Osteocyte (in vitro differentiated cells): ENCODE data around the gene LENG8. TPM values are rescaled to one million over a fixed set of nuclear protein-coding genes. Genes with fewer than 3 reads are reported as not detected.

Source experiments
- DNase-seq: peaks from one replicate; pipeline ENCODE4 v3.0.0; 2021; ENCODE audit warnings: mixed read lengths; ENCODE audit not compliant: unreplicated experiment; ENCODE audit errors: extremely low spot score
- H3K27ac Mint-ChIP-seq: one replicate; pipeline ENCODE4 v1.8.0; 2021; ENCODE audit warnings: mild to moderate bottlenecking, mixed read lengths; ENCODE audit not compliant: unreplicated experiment
- H3K27me3 Mint-ChIP-seq: one replicate; pipeline ENCODE4 v1.8.0; 2021; ENCODE audit warnings: mixed read lengths; ENCODE audit not compliant: unreplicated experiment
- H3K36me3 Mint-ChIP-seq: one replicate; pipeline ENCODE4 v1.8.0; 2021; ENCODE audit warnings: mixed read lengths; ENCODE audit not compliant: unreplicated experiment
- H3K4me1 Mint-ChIP-seq: one replicate; pipeline ENCODE4 v1.8.0; 2021; ENCODE audit warnings: mixed read lengths; ENCODE audit not compliant: unreplicated experiment
- H3K4me3 Mint-ChIP-seq: one replicate; pipeline ENCODE4 v1.8.0; 2021; ENCODE audit warnings: mild to moderate bottlenecking, moderate library complexity, mixed read lengths; ENCODE audit not compliant: unreplicated experiment
- H3K9me3 Mint-ChIP-seq: one replicate; pipeline ENCODE4 v1.8.0; 2021; ENCODE audit warnings: mixed read lengths; ENCODE audit not compliant: unreplicated experiment
- total RNA-seq: library from RNA; stranded (reverse); gene quantifications from 2 replicates; pipeline ENCODE4 v1.2.1, GENCODE V29; 2021
- TF ChIP-seq, protein P1 (sequence below): fragments of 200-600 bp; sonication (generic); IDR thresholded peaks from 2 replicates; pipeline ENCODE4 v1.5.0; 2021; ENCODE audit warnings: antibody characterized with exemption, mild to moderate bottlenecking, moderate library complexity

LENG8 gene
- total RNA-seq, 1 donor from 2014 or later: 192 TPM

DNA sequence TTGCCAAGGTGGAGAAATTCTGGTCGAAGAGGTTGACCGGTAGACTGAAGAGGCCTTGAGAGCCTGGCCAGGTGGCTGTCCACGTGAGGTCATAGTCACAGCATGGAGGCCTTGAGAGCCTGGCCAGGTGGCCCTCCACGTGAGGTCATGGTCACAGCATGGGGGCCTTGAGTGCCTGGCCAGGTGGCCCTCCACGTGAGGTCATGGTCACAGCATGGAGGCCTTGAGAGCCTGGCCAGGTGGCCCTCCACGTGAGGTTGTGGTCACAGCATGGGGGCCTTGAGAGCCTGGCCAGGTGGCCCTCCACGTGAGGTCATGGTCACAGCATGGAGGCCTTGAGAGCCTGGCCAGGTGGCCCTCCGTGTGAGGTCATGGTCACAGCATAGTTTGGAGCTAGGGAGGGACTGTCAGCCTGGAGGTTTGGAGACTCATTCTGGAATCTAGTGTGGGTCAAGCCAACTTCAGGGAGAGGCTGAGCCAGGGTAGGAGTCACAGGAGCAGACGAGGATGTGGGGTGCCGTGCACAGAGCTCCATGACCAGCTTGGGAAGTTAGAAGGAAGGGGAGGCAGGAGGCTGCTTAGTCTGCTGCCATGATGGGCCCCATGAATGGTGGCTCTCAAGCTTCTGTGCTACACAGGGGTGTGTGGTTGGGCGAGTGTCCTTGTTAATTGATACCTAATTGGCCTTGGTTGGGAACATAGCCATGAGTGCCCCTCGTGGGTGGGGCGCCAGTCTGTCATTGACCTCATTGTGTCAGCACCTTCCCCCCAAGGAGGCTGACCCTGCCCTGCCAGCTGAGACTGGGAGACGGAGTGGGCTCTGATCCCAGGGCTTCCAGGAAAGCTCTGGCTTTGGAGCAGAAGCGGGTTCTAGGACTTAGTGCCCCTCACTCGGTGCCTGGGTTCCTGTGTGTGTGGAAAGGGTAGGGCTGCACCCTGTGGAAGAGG lies 10.6 kb downstream of the LENG8 start:
- no peaks in the 10 kb centered on the region for H3K9me3 Mint-ChIP-seq
- H3K36me3 Mint-ChIP-seq: peaks cover 33% of the 10 kb centered on the region
- peaks cover 27% of the 10 kb centered on the region for H3K4me1 Mint-ChIP-seq
- no peak overlapping the region for H3K4me3 Mint-ChIP-seq
- H3K27me3 Mint-ChIP-seq: no peaks in the 10 kb centered on the region
- TF ChIP-seq, protein P1, sequence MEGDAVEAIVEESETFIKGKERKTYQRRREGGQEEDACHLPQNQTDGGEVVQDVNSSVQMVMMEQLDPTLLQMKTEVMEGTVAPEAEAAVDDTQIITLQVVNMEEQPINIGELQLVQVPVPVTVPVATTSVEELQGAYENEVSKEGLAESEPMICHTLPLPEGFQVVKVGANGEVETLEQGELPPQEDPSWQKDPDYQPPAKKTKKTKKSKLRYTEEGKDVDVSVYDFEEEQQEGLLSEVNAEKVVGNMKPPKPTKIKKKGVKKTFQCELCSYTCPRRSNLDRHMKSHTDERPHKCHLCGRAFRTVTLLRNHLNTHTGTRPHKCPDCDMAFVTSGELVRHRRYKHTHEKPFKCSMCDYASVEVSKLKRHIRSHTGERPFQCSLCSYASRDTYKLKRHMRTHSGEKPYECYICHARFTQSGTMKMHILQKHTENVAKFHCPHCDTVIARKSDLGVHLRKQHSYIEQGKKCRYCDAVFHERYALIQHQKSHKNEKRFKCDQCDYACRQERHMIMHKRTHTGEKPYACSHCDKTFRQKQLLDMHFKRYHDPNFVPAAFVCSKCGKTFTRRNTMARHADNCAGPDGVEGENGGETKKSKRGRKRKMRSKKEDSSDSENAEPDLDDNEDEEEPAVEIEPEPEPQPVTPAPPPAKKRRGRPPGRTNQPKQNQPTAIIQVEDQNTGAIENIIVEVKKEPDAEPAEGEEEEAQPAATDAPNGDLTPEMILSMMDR: no peak
- no peak for DNase-seq
- peak overlapping the region; percentile 60 for H3K27ac Mint-ChIP-seq

DNA sequence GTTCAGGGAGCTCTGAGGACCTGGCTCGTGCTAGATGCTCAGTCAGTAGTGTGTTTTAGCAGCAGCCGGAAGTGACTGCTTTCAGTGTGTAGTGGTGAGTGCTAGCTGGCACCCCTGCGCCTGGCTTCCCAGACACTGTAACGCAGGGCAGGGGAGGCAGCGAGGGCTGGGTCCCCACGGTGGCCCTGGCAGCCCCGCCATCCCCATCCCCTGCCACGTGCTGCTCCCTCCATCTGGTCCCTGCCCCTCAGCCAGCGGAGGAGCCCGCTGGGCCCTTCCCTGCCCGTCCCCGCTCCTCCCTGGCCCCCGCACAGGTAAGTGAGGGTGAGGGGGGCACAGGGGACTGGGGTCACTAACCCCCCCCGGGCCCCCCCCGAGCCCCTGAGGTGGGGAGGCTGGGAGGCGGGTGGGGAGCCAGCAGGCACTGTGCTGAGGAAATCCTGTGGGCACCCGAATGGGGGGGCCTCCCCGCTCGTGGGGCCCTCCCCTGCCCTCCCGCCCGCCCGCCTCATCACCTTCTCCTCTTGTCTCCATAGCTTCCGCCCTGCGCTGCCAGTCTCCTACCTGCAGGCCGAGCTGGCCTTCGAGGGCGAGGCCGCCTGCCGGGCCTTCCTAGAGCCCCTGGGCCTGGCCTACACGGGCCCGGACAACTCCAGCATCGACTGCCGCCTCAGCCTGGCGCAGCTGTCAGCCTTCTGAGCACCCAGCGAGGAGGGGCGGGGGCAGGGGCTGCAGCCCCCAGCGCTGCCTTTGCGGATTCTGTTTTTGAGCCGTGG lies 11.4 kb downstream of the LENG8 start:
- Mint-ChIP-seq H3K4me3 (no peak overlapping the region), H3K27me3 (no peaks in the 10 kb centered on the region), H3K4me1 (peaks cover 30% of the 10 kb centered on the region), H3K27ac (no peak overlapping the region), H3K9me3 (no peaks in the 10 kb centered on the region), H3K36me3 (peaks cover 27% of the 10 kb centered on the region)
- DNase-seq: no peak
- TF ChIP-seq, protein P1: no peak

DNA sequence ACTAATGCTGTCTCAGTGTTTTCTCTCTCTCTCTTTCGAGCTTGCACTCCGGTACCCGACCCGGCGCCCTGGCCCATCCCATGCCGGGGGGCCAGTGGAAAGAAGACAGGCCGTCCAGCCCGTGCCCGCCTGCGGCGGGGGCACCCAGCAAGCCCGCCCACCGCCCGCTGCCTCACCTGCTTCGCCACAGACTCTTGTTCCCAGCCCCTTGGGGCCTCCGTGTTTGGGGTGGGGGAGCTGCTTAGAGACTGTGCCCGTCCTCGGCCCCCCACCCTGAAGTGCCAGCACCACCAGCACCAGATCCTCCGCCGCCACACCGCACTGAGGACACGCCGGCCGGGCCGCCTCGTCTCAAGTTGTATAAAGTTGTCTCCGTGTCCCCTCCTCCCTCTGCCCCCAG lies 12.2 kb downstream of the LENG8 start:
- Mint-ChIP-seq H3K27ac (peak overlapping the region; percentile 65), H3K36me3 (peaks cover 24% of the 10 kb centered on the region), H3K27me3 (no peaks in the 10 kb centered on the region), H3K4me1 (peaks cover 33% of the 10 kb centered on the region), H3K4me3 (peak overlapping the region; percentile 35), H3K9me3 (no peaks in the 10 kb centered on the region)
- TF ChIP-seq, protein P1: no peak
- DNase-seq: no peak

DNA sequence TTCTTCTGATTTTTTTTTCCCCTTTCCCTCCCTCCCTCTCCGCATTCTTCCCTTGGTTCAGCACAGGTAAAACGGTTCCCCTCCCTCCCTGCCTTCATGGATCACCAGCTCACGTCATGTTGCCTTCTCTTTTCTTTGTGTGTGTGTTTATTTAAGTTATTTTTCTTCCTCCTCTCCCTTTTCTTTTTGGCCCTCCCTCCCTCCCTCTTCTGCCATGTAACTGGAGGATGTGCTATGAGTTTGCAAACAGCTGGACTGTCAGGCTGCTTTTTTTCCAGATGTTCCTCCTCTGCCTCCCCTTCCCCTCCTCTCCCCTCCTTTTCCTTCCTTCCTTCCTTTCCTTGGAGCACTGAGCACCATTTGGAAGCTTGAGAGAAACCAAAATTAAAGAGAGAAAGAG lies 12.6 kb downstream of the LENG8 start:
- TF ChIP-seq, protein P1: no peak
- H3K27ac Mint-ChIP-seq: peak overlapping the region; percentile 65
- H3K9me3 Mint-ChIP-seq: no peaks in the 10 kb centered on the region
- no peak for DNase-seq
- H3K4me3 Mint-ChIP-seq: peak overlapping the region; percentile 73
- H3K27me3 Mint-ChIP-seq: no peaks in the 10 kb centered on the region
- H3K4me1 Mint-ChIP-seq: peaks cover 33% of the 10 kb centered on the region
- peaks cover 25% of the 10 kb centered on the region for H3K36me3 Mint-ChIP-seq
